ENCODE results near the gene CCSER1.
"Not testable (repeated sequence)": the region's sequence is repeated elsewhere in the genome, so short reads cannot be mapped to it uniquely, and the experiment has no call there.

The CCSER1 gene

GRCh38 chr4:90705501-90705900 is 578.3 kb downstream of the CCSER1 start:
- not testable (repeated sequence) for DNase-seq (ENCODE audit: low spot score)

- DNase-seq (ENCODE audit: low spot score) = no peak
Measured at GRCh38 chr4:90715242-90715641, 588.0 kb downstream of the CCSER1 start.

GRCh38 chr4:90718931-90719330 is 591.7 kb downstream of the CCSER1 start:
- no peak for DNase-seq (ENCODE audit: low spot score)

- no peak for DNase-seq (ENCODE audit: low spot score)
Measured at GRCh38 chr4:90727938-90728337, 600.7 kb downstream of the CCSER1 start.

GRCh38 chr4:90730752-90731151 is 603.6 kb downstream of the CCSER1 start:
- no peak for DNase-seq (ENCODE audit: low spot score)

GRCh38 chr4:90733211-90733610 is 606.0 kb downstream of the CCSER1 start:
- no peak for DNase-seq (ENCODE audit: low spot score)

- no peak for DNase-seq (ENCODE audit: low spot score)
Measured at GRCh38 chr4:90745176-90745575, 618.0 kb downstream of the CCSER1 start.

- no peak for DNase-seq (ENCODE audit: low spot score)
Measured at GRCh38 chr4:90753068-90753467, 625.9 kb downstream of the CCSER1 start.

GRCh38 chr4:90757534-90758060 is 630.4 kb downstream of the CCSER1 start:
- no peak for DNase-seq (ENCODE audit: low spot score)

- no peak for DNase-seq (ENCODE audit: low spot score)
Measured at GRCh38 chr4:90760059-90760458, 632.9 kb downstream of the CCSER1 start.

GRCh38 chr4:90766837-90767236 is 639.6 kb downstream of the CCSER1 start:
- no peak for DNase-seq (ENCODE audit: low spot score)

- DNase-seq (ENCODE audit: low spot score) = no peak
Measured at GRCh38 chr4:90769251-90769650, 642.1 kb downstream of the CCSER1 start.

GRCh38 chr4:90780193-90780592 is 653.0 kb downstream of the CCSER1 start:
- DNase-seq (ENCODE audit: low spot score) = no peak

- no peak for DNase-seq (ENCODE audit: low spot score)
Measured at GRCh38 chr4:90786602-90787001, 659.4 kb downstream of the CCSER1 start.

- no peak for DNase-seq (ENCODE audit: low spot score)
Measured at GRCh38 chr4:90792696-90793095, 665.5 kb downstream of the CCSER1 start.

GRCh38 chr4:90798948-90799347 is 671.8 kb downstream of the CCSER1 start:
- no peak for DNase-seq (ENCODE audit: low spot score)

- DNase-seq (ENCODE audit: low spot score) = no peak
Measured at GRCh38 chr4:90799895-90800294, 672.7 kb downstream of the CCSER1 start.

GRCh38 chr4:90815569-90815968 is 688.4 kb downstream of the CCSER1 start:
- DNase-seq (ENCODE audit: low spot score) = no peak

- DNase-seq (ENCODE audit: low spot score) = no peak
Measured at GRCh38 chr4:90816754-90817153, 689.6 kb downstream of the CCSER1 start.

GRCh38 chr4:90824266-90825150 is 697.3 kb downstream of the CCSER1 start:
- no peak for DNase-seq (ENCODE audit: low spot score)

GRCh38 chr4:90825849-90826248 is 698.7 kb downstream of the CCSER1 start:
- DNase-seq (ENCODE audit: low spot score) = no peak

- DNase-seq (ENCODE audit: low spot score) = no peak
Measured at GRCh38 chr4:90833706-90834105, 706.5 kb downstream of the CCSER1 start.

- no peak for DNase-seq (ENCODE audit: low spot score)
Measured at GRCh38 chr4:90837241-90837640, 710.0 kb downstream of the CCSER1 start.

GRCh38 chr4:90838859-90839258 is 711.7 kb downstream of the CCSER1 start:
- not testable (repeated sequence) for DNase-seq (ENCODE audit: low spot score)
